Thoracic aorta (tissue), 2 donors: ENCODE measurements around the gene ANKRD24. TPM values are rescaled to one million over a fixed set of nuclear protein-coding genes. Genes with fewer than 3 reads are reported as not detected.
"Not testable (repeated sequence)": the region's sequence is repeated elsewhere in the genome, so short reads cannot be mapped to it uniquely, and the experiment has no call there.

Experiments used
- ATAC-seq: fragments of 150-250 bp; one replicate; pipeline ENCODE4 v1.8.0; 2017; ENCODE audit warnings: low read depth; ENCODE audit not compliant: insufficient number of reproducible peaks, low FRiP score
- DNase-seq: peaks from one replicate; pipeline ENCODE4 v3.0.0-alpha.2; 2020; ENCODE audit warnings: low spot score
- H3K27ac ChIP-seq, 2 donors: fragments of 200-600 bp; sonication (generic); 1 replicate in 1 of 2; 2 replicates in 1 of 2; pipeline ENCODE4 v1.5.1; 2016; ENCODE audit warnings: mild to moderate bottlenecking in 2 of 2, moderate library complexity in 2 of 2
- H3K27me3 ChIP-seq: fragments of 200-600 bp; sonication (generic); replicated peaks from 2 replicates; pipeline ENCODE4 v1.6.0; 2016; ENCODE audit warnings: mild to moderate bottlenecking; ENCODE audit not compliant: insufficient read depth
- H3K36me3 ChIP-seq: fragments of 200-600 bp; sonication (generic); one replicate; pipeline ENCODE4 v1.5.1; 2016
- H3K4me1 ChIP-seq, 2 donors: fragments of 200-600 bp; sonication (generic); 1 replicate in 1 of 2; 2 replicates in 1 of 2; pipeline versions ENCODE4 v1.5.1 to v1.6.0; 2016; ENCODE audit warnings: low read depth in 2 of 2, mild to moderate bottlenecking in 1 of 2; ENCODE audit not compliant: control insufficient read depth in 1 of 2
- H3K4me3 ChIP-seq: fragments of 200-600 bp; sonication (generic); 2 replicates; pipeline ENCODE4 v1.5.1; 2016; ENCODE audit warnings: mild to moderate bottlenecking
- H3K9me3 ChIP-seq: fragments of 200-600 bp; sonication (generic); 2 replicates; pipeline ENCODE4 v1.5.1; 2016
- total RNA-seq, 2 donors: library from RNA; depleted of rRNA; stranded (reverse); fragments of >200 nt; gene quantifications; one replicate each; pipeline versions ENCODE4 v1.1.0 to v1.2.3, GENCODE V29; 2016
- TF ChIP-seq, protein P1 (sequence below): fragments of 200-600 bp; sonication (generic); IDR thresholded peaks from one replicate; pipeline ENCODE4 v1.5.1; 2019; ENCODE audit warnings: antibody characterized with exemption

Gene ANKRD24
- total RNA-seq, 2 donors from 2014 or later = 0.28 to 1.1 TPM

GRCh38 chr19:4234142-4234861 is 51.8 kb downstream of the ANKRD24 start:
- Histone ChIP-seq H3K4me3 (no peak overlapping the region), H3K27me3 (no peaks in the 10 kb centered on the region)

GRCh38 chr19:4234862-4235201 is 52.3 kb downstream of the ANKRD24 start:
- no peak overlapping the region for H3K4me3 ChIP-seq
- DNase-seq (no peak), ATAC-seq (no peak)
- H3K27me3 ChIP-seq = no peaks in the 10 kb centered on the region
- no peaks in the 10 kb centered on the region for H3K36me3 ChIP-seq
- TF ChIP-seq, protein P1, sequence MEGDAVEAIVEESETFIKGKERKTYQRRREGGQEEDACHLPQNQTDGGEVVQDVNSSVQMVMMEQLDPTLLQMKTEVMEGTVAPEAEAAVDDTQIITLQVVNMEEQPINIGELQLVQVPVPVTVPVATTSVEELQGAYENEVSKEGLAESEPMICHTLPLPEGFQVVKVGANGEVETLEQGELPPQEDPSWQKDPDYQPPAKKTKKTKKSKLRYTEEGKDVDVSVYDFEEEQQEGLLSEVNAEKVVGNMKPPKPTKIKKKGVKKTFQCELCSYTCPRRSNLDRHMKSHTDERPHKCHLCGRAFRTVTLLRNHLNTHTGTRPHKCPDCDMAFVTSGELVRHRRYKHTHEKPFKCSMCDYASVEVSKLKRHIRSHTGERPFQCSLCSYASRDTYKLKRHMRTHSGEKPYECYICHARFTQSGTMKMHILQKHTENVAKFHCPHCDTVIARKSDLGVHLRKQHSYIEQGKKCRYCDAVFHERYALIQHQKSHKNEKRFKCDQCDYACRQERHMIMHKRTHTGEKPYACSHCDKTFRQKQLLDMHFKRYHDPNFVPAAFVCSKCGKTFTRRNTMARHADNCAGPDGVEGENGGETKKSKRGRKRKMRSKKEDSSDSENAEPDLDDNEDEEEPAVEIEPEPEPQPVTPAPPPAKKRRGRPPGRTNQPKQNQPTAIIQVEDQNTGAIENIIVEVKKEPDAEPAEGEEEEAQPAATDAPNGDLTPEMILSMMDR = no peak
- H3K4me1 ChIP-seq = no peaks in the 10 kb centered on the region
- H3K9me3 ChIP-seq = no peaks in the 10 kb centered on the region
- no peak overlapping the region for H3K27ac ChIP-seq

More at GRCh38 chr19:4234142-4234861, 51.8 kb downstream of the ANKRD24 start:
- TF ChIP-seq, protein P1 = no peak
- DNase-seq (no peak), ATAC-seq (no peak)
- H3K27ac ChIP-seq = no peak overlapping the region
- no peaks in the 10 kb centered on the region for H3K36me3 ChIP-seq
- no peaks in the 10 kb centered on the region for H3K4me1 ChIP-seq
- H3K9me3 ChIP-seq = no peaks in the 10 kb centered on the region

GRCh38 chr19:4237510-4237909 is 55.0 kb downstream of the ANKRD24 start:
- not testable (repeated sequence) for DNase-seq, H3K4me3 ChIP-seq, H3K27me3 ChIP-seq, H3K9me3 ChIP-seq, H3K4me1 ChIP-seq, H3K36me3 ChIP-seq, H3K27ac ChIP-seq, ATAC-seq

- DNase-seq (no peak), ATAC-seq (no peak)
- no peak overlapping the region for H3K27ac ChIP-seq
- no peak overlapping the region for H3K4me3 ChIP-seq
- no peaks in the 10 kb centered on the region for H3K9me3 ChIP-seq
- no peaks in the 10 kb centered on the region for H3K27me3 ChIP-seq
- no peaks in the 10 kb centered on the region for H3K36me3 ChIP-seq
- no peaks in the 10 kb centered on the region for H3K4me1 ChIP-seq
- TF ChIP-seq, protein P1 = no peak
Measured at GRCh38 chr19:4238831-4239230, 56.3 kb downstream of the ANKRD24 start.

DNA sequence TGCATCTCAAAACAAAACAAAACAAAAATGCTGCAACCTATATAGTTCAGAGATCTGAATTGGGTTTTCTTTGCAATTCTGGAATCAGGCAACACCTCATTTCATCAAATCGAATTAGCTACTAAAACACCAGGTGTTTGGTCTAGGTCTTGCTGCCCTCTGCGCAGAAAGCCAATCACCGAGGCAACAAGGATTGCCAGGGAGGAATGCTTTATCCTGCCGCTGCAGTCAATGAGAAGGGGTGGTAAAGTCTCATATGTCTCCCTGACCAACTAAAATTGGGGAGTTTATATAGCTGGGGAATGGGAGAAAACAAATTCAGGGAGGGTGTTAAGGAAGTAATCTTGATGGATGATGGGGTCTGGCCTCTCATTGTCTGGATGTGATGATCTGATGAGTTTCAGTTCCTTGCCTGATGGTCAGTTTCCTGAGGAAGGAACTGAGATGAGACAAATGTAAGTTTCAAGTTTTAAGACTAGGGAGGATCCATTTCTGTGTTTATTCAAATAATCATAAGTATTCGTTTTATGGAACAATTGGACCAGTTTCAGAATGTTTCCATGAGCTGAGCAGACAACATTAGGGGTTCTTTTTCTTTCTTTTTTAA is 59.4 kb downstream of the ANKRD24 start:
- Histone ChIP-seq H3K9me3 (no peaks in the 10 kb centered on the region), H3K36me3 (no peaks in the 10 kb centered on the region), H3K4me3 (no peak overlapping the region), H3K27ac (peak overlapping the region in 1 of 2 donors; percentile 35), H3K27me3 (no peaks in the 10 kb centered on the region), H3K4me1 (peaks cover 0 to 5% of the 10 kb centered on the region in 2 donors)
- TF ChIP-seq, protein P1 = no peak
- DNase-seq (no peak), ATAC-seq (no peak)

- not testable (repeated sequence) for H3K9me3 ChIP-seq, DNase-seq, ATAC-seq, H3K27me3 ChIP-seq, H3K4me3 ChIP-seq
- peak overlapping the region in 1 of 2 donors; percentile 99 for H3K27ac ChIP-seq
- peaks cover 4 to 12% of the 10 kb centered on the region in 2 donors for H3K4me1 ChIP-seq
- H3K36me3 ChIP-seq = peaks cover 19% of the 10 kb centered on the region
Measured at GRCh38 chr19:4245938-4246337, 63.4 kb downstream of the ANKRD24 start.
